RKO (cell line): ENCODE data around the gene OXNAD1.

ENCODE experiments used
- DNase-seq: peaks from one replicate; pipeline ENCODE4 v3.0.0-alpha.2; 2016; ENCODE audit warnings: low spot score

OXNAD1 gene

GRCh38 chr3:16279010-16279801 lies 14.2 kb downstream of the OXNAD1 start:
- DNase-seq = no peak

DNA sequence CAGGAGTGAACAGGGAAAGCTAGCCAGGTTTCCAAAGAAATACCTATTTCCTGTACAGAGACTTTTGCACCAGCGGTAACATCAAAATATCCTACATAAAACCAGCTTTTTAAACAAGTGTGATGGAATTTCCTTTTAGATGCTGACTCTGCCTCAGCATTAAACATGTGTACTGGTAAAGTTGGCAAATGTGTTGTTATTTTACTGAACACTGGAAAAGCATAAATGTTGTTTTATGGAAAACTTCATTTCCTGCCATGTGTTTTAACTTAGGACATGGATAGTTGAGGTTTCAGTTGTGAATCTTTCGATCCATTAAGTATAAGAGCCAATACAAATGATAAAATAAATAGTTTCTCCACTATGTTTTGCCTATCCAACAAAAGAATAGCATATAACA lies 15.7 kb downstream of the OXNAD1 start:
- no peak for DNase-seq

DNA sequence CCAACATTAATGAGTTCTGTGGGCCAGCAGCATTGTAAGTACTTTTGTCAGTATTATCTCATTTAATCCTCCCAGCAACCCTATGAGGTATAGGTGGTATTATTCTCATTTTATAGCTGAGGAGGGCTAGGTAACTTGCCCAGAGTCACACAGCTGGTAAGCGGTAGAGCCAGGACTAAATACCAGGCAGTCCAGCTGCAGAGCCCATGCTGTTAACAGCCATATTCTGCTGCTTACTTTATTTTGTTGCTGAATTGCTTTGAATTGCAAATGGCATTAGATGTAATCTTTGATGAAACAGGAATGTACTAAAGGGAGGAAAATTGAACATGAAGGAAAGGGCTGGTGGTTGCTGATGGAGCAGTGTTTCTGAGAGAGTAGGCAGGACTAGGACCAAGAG lies 19.6 kb downstream of the OXNAD1 start:
- DNase-seq = no peak

DNA sequence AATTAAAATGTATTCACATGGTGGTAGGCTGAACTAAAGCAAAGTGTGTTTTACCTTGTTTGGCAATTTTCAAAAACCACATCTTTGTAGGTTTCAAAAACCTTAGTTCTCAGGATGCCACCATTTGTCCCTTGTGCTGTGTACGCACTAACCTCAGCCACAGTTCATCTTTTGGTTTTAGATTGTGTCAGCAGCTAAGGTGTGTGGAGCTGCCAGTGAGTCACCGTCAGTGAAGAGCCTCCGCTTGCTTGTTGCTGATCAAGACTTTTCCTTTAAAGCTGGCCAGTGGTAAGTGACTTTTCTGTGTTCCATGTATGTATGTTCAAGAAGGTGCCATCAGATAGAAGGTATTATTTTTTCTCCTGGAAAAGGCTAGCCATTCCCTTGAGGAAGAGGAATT lies 21.1 kb downstream of the OXNAD1 start:
- no peak for DNase-seq

DNA sequence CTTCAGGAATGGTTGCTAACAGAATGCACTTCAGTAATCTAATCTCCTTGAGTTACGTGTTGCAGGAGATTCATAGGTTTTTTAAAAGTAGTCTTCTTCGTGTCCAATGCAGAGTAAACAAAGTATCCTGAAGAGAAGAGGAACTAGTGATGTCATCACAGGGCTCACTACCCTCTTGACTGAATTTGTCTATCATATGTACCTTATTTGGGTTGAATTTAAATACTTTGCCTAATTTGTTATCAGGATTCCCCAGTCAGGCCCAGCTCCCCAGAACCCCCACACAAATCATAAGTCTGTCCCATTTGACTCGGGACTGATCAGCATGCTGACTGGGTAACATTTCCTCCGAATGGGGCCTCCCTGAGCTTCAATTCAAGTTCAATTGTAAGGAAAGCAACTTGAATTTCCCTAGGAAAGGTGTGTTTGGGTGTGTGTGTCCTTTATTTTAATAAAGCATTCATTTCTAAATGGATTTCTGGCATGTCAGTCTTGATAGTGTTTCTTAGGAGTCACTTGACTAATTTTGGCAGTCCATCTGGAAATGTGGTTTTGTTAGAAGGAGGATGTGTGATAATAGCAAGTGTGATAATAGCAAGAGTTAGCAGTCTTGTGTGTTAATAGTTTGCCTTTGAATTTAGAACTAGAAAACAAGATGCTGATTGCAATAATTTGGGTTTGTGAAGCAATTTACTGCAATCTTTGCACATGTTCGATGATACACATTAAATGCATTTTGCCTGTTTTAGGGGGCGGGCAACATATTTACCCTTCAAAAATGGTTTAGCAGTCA lies 21.9 kb downstream of the OXNAD1 start:
- no peak for DNase-seq

DNA sequence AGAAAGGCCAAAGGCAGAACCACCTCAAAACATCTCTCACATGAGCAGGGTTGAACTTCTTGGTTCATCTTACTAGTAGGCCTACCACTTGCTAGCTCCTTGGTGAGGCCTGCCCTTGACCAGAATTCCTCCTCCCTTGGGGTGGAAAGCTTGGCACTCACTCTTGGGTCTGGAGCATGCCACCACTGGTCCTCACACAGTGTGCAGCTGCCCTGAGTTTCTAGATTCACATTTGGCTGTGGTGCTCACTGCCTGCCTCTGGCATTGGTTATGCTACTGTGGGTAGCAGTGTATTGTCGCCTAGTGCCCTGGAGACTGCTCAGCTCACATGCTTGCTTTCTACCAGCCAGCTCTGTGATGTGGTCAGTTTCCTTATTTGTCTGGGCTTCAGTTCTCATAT lies 23.7 kb downstream of the OXNAD1 start:
- DNase-seq = no peak

GRCh38 chr3:16289144-16289889 lies 24.3 kb downstream of the OXNAD1 start:
- no peak for DNase-seq

DNA sequence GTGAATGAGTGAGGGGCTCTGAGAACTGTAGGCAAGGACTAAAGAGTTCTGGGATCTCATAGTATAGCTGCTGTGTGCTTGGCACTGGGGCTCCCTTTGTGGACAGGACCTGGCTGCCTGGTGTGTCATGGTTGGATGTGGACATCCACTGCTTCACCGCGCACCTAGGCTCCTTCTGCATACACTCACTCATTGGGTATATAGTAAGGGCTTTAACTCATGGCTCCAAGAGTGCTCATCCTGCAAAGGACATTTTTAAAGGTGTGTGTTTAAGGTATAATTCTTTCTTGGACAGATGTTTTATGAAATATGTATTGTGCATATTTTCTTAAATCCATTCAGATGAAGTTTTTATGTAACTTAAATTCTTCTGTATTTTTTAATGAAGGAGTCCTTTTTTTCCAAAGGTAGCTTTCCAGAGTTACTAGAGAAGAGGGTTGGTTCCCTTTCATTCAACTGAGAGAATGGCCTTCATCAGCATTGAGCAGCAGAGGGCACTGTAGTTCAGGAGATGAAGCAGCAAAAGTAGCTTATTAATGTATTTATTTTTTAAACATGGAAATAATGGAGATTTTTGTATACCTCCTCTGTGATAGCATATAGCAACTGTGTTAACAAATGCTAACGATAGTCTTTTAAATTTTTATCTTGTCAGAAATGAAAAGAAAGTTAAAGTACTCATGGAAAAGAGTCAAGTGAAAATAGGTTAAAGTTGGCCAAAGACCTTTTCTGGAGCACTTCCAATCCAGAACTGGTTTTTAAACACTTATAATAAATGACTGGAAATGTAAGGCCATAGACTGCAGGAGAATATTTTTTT lies 25.2 kb downstream of the OXNAD1 start:
- DNase-seq = peak; percentile 49

- no peak for DNase-seq
Observed at GRCh38 chr3:16290827-16291196, 25.8 kb downstream of the OXNAD1 start.

GRCh38 chr3:16294844-16295243 lies 29.8 kb downstream of the OXNAD1 start:
- DNase-seq = no peak

DNA sequence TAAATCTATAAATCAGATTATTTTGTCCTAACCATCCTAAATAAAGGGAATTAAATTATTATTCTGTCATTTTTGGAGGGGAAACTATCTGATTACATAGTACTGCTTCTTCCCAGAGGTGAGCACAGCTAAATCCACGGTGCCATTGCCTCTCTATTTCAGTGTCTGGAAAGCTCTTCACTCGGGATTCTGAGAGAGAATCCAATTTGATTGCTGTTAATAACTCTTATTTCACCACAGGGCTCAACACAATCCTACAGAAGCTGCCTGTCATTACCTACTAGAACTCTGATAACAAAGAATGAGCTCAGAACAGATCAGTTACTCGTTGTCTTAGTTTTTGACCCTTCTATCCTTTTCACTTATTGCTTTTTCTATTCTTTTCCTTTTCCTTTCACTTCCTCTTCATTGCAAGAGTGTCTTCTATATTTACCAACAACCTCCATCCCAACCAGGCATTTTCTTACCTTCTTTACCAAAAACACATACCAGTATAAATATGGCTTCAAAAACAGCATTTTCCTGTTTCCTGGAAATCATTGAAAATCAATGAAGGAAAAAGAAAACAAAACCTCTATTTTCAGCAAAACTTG lies 30.4 kb downstream of the OXNAD1 start:
- DNase-seq = no peak

DNA sequence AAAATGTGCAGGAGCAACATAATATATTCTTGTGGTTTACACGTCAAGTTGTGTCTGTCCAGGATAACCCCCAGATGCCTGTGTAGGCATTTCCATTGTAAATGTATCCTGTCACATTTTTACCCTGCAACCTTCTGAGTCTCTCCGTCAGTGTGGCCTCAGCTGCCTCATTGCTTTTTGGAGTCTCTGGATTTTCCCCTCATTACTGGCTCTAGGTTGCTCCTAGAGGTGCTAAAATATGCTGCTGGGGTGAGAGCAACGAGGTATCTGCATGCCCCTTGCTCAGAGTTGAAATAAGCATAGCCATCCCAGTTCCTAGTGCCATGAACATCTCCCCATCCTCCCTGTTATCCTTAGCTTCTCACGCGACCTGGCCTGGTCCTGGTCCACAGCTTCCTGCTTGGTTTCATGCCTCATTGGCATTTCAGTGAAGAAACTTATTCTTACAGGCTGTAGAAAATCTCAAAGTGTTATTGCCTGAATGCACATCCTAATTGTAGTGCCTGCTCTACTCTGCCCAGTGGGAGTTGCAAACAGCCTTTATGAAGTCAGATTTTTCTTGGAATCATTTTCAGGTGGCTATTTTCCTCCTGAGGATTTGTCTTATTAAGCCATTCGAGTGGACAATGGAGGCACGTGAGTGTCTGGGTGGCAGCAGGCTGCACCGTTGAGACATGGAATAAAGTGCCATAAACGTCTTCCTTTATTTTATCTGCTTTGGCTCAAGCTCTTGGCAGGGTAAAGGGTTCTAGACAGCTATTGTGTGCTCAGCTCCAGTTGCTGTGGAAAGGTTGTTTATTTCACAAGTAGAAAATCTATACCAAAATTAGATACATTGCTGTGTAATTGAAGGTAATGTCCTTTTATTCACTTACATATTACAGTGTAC lies 33.2 kb downstream of the OXNAD1 start:
- no peak for DNase-seq

GRCh38 chr3:16298891-16299290 lies 33.9 kb downstream of the OXNAD1 start:
- DNase-seq = no peak

DNA sequence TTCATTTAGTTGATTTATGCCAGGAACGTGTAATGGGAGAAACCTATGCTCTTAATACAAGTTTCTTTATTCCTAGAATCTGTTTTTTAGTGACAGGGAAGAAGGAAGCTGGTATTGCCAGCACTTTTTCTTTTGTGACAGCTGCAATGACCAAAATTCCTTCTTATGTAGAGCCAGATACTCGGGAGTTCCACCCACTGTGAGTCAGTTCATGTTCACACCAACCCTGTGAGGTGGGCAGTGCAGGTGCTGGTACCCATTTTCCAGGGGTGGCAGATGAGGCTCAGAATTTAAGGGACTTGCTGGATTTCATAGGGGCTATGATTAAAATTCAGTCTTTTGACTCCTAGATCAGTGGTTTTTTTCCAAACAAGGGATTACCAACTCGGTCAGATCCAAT lies 34.7 kb downstream of the OXNAD1 start:
- DNase-seq = no peak

- no peak for DNase-seq
Observed at GRCh38 chr3:16300307-16300706, 35.3 kb downstream of the OXNAD1 start.

- no peak for DNase-seq
Observed at GRCh38 chr3:16300881-16301359, 35.9 kb downstream of the OXNAD1 start.

GRCh38 chr3:16301507-16301906 lies 36.5 kb downstream of the OXNAD1 start:
- no peak for DNase-seq

- DNase-seq = no peak
Observed at GRCh38 chr3:16302082-16302631, 37.1 kb downstream of the OXNAD1 start.

GRCh38 chr3:16303037-16303575 lies 38.1 kb downstream of the OXNAD1 start:
- DNase-seq = no peak
